GM19238 (cell line): Measurements from ENCODE around the gene RAG2.

Experiments used
- DNase-seq: peaks from one replicate; pipeline ENCODE4 v3.0.0; 2011; ENCODE audit warnings: low spot score; ENCODE audit not compliant: insufficient read length

The RAG2 gene

DNA sequence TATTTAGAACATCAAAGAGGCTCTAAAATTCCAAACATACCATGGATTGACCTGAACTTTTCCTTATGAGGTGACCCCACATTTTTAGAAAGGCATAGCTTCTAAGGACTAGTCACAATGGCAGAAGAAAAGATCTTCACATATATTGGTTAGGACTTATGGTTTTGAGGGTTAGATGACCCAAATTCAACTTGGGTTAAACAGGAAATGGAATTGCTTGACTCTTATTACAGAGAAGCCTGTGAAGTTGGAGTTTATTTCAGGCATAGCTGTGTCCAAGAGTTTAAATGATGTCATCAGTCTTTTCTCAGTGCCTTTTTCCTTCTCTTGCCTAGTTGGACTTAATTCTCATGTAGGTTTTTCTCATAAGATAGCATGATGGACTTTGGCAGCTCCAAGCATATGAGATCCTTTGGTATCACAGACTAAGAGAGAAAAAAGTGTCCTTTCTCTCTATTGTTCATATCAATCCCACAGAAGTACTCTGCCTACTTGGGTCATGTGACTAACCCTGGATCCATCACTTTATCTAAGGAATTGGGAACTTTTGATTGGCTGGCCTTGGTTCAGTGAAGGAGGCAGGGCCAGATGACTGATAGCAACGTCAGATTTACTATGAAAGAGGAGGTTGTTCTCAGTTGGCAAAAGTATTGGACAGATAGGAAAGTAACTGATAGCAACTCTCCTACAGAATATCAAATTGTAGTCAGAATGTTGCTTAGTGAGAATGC is 47.5 kb downstream of the RAG2 start:
- no peak for DNase-seq
